Neuron (in vitro differentiated cells): Measurements from ENCODE around the gene EYA4.

Experiments used
- H2AFZ ChIP-seq: one replicate; pipeline ENCODE4 v1.6.1; 2013; ENCODE audit warnings: low read depth, mild to moderate bottlenecking, inconsistent platforms, low read length, moderate library complexity
- H3K27me3 ChIP-seq: one replicate; pipeline ENCODE4 v1.6.1; 2013; ENCODE audit warnings: low read length; ENCODE audit not compliant: insufficient read depth
- H3K36me3 ChIP-seq: one replicate; pipeline ENCODE4 v1.6.1; 2013; ENCODE audit warnings: low read length; ENCODE audit not compliant: insufficient read depth
- H3K4me1 ChIP-seq: one replicate; pipeline ENCODE4 v1.6.1; 2013; ENCODE audit warnings: low read length; ENCODE audit not compliant: insufficient read depth
- H3K4me3 ChIP-seq: 2 replicates; pipeline ENCODE4 v1.5.1; 2013; ENCODE audit warnings: mild to moderate bottlenecking, low read length, moderate library complexity
- H3K9me3 ChIP-seq: one replicate; pipeline ENCODE4 v1.6.1; 2013; ENCODE audit warnings: low read length

The EYA4 gene

GRCh38 chr6:133432021-133432989, 191.1 kb downstream of the EYA4 start:
- H2AFZ ChIP-seq = no peak overlapping the region
- H3K4me1 ChIP-seq = peaks cover 3% of the 10 kb centered on the region
- H3K36me3 ChIP-seq = no peaks in the 10 kb centered on the region
- no peaks in the 10 kb centered on the region for H3K9me3 ChIP-seq
- no peak overlapping the region for H3K4me3 ChIP-seq
- H3K27me3 ChIP-seq = no peaks in the 10 kb centered on the region

DNA sequence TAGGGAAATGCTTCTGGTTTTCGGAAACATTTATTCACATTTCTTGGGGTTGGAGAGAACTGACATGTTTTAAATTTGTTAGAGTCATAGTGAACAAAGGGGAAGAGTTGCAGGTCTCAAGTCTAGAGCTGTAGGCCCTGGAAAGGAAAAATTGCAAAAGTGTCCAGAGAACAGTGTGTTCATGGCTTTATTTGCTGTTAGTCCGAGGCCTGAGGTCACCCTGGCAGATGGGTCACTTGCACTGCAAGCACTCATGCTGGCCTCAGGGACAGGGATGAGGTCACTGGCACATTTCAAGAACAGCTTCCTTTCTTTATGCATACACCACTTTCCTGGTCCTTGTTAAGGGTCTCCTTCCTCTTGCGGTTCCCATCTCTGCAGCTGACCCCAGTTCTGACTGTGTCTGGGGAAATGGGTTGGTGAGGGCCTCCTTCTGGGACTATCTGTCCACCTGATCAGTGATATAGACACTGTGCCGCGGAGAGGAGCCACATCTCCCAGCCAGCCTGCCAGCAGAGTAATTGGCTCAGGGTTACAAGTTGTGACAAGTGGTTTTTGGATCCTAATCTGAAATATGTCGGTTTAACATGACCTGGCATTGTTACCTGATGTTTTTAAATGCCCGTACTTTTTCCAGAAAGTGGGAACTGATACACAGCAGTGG, 194.0 kb downstream of the EYA4 start:
- no peaks in the 10 kb centered on the region for H3K27me3 ChIP-seq
- peaks cover 3% of the 10 kb centered on the region for H3K4me1 ChIP-seq
- no peaks in the 10 kb centered on the region for H3K9me3 ChIP-seq
- H2AFZ ChIP-seq = no peak overlapping the region
- H3K4me3 ChIP-seq = no peak overlapping the region
- H3K36me3 ChIP-seq = no peaks in the 10 kb centered on the region

DNA sequence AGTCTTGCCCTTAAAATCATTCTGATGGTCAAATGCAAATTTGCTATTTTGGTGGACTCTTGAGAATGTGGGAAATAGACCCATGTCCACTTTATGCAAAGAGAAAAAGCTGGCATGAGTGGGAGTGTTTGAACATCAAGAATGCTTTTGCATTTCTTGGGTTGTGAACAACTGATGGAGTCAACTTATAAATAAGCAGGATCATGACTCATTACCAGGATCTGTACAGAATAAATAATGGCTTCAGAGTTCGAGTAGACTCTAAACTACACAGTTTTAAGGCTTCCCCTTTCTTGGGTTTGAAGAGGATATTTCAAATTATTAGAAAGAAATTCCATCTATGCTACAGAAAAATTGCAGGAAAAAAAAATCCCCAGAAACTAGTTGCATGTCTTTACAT, 195.5 kb downstream of the EYA4 start:
- Histone ChIP-seq H2AFZ (no peak overlapping the region), H3K36me3 (no peaks in the 10 kb centered on the region), H3K4me1 (peaks cover 3% of the 10 kb centered on the region), H3K4me3 (no peak overlapping the region), H3K27me3 (no peaks in the 10 kb centered on the region), H3K9me3 (no peaks in the 10 kb centered on the region)

DNA sequence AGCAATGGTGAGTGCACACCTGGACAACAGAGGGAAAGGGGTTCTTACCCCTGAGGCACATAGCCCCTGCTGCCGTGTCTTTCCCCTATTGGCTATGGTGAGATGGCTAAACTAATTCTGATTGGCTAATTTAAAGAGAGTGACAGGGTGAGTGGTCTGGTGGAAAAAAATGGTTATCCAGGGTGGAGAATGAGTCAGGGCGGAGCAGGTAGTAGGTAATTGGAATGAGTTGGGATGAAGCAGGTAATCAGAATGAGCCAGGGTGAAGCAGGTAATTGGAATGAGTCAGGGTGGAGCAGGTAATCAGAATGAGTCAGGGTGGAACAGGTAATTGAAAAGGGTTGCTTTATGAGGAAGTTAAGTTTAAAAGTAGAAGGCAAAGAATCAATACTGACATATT, 200.3 kb downstream of the EYA4 start:
- Histone ChIP-seq H3K36me3 (no peaks in the 10 kb centered on the region), H3K27me3 (no peaks in the 10 kb centered on the region), H3K4me1 (no peaks in the 10 kb centered on the region), H3K4me3 (no peak overlapping the region), H3K9me3 (no peaks in the 10 kb centered on the region), H2AFZ (no peak overlapping the region)

- Histone ChIP-seq H3K9me3 (no peaks in the 10 kb centered on the region), H3K36me3 (no peaks in the 10 kb centered on the region), H3K4me3 (no peak overlapping the region), H2AFZ (no peak overlapping the region), H3K4me1 (no peaks in the 10 kb centered on the region), H3K27me3 (no peaks in the 10 kb centered on the region)
Observed at GRCh38 chr6:133446789-133447188, 205.6 kb downstream of the EYA4 start.

DNA sequence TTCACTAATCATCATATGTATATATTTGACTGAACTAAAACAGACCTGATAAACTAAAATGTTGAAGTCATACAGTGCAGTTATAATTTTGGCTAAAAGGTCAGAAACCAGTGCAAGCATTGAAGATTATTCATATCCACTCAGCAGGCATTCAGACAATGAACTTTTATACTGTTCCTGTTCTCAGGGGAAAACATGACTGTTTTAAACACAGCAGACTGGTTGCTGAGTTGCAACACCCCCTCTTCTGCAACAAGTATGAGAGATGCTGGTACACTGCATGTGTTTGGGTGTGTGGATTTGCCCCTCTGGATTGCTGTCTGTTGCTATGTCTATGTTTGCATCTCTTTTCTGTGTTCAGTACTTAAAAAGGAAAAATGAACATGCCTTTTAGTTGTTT, 206.8 kb downstream of the EYA4 start:
- Histone ChIP-seq H3K9me3 (no peaks in the 10 kb centered on the region), H2AFZ (no peak overlapping the region), H3K4me3 (no peak overlapping the region), H3K27me3 (no peaks in the 10 kb centered on the region), H3K36me3 (no peaks in the 10 kb centered on the region), H3K4me1 (no peaks in the 10 kb centered on the region)

DNA sequence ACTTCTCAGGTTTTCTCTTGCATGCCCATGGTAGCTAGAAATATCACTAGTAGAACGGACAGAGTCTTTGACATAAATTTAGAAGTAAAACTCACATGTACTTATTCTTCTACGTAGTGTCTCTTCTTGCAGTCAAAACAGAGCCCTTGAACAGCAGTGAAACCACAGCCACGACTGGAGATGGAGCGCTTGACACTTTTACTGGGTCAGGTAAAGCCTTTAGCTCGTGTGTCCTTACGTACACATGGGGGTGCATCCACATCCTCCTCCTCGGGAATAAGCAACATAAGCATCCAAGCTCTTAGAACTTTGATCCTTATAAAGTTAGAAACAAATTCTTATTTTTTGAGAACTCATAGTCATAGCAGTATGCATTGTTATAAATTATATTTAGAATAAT, 215.3 kb downstream of the EYA4 start:
- H3K9me3 ChIP-seq = no peaks in the 10 kb centered on the region
- no peak overlapping the region for H3K4me3 ChIP-seq

GRCh38 chr6:133456944-133457343, 215.8 kb downstream of the EYA4 start:
- Histone ChIP-seq H2AFZ (no peak overlapping the region), H3K36me3 (no peaks in the 10 kb centered on the region), H3K4me3 (no peak overlapping the region), H3K27me3 (no peaks in the 10 kb centered on the region), H3K4me1 (no peaks in the 10 kb centered on the region), H3K9me3 (no peaks in the 10 kb centered on the region)

More for the DNA sequence above, 215.3 kb downstream of the EYA4 start:
- Histone ChIP-seq H3K27me3 (no peaks in the 10 kb centered on the region), H3K4me1 (no peaks in the 10 kb centered on the region), H2AFZ (no peak overlapping the region), H3K36me3 (no peaks in the 10 kb centered on the region)

DNA sequence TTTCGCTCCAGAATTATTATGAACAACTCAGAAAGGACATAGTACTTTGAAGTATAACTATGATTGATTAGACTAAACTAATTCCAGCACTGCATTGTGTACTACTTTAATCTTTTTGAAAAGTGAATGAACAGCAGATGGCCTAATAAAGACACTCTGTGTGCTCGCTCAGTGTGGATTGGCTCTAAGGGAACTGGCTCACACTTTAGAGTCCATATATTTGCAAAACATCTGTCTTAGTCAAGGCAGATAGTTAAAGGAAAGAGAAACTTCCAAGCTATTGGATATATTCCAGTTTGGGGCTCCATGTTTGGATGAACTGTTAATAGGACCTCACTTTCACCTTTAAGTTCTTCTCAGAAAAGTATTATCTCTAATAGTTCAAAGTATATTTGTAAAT, 218.9 kb downstream of the EYA4 start:
- no peak overlapping the region for H3K4me3 ChIP-seq
- H3K36me3 ChIP-seq = no peaks in the 10 kb centered on the region
- no peak overlapping the region for H2AFZ ChIP-seq
- H3K4me1 ChIP-seq = no peaks in the 10 kb centered on the region
- no peaks in the 10 kb centered on the region for H3K9me3 ChIP-seq
- no peaks in the 10 kb centered on the region for H3K27me3 ChIP-seq

- Histone ChIP-seq H3K4me1 (no peaks in the 10 kb centered on the region), H3K27me3 (no peaks in the 10 kb centered on the region), H2AFZ (no peak overlapping the region), H3K9me3 (no peaks in the 10 kb centered on the region), H3K4me3 (no peak overlapping the region), H3K36me3 (no peaks in the 10 kb centered on the region)
Observed at GRCh38 chr6:133463790-133464189, 222.6 kb downstream of the EYA4 start.

- H3K4me1 ChIP-seq = no peaks in the 10 kb centered on the region
Observed at GRCh38 chr6:133466680-133467079, 225.5 kb downstream of the EYA4 start.

GRCh38 chr6:133467231-133467981, 226.2 kb downstream of the EYA4 start:
- no peaks in the 10 kb centered on the region for H3K27me3 ChIP-seq
- H3K9me3 ChIP-seq = no peaks in the 10 kb centered on the region
- H3K36me3 ChIP-seq = no peaks in the 10 kb centered on the region
- no peak overlapping the region for H2AFZ ChIP-seq
- no peaks in the 10 kb centered on the region for H3K4me1 ChIP-seq
- H3K4me3 ChIP-seq = no peak overlapping the region

More at GRCh38 chr6:133466680-133467079, 225.5 kb downstream of the EYA4 start:
- Histone ChIP-seq H3K9me3 (no peaks in the 10 kb centered on the region), H2AFZ (no peak overlapping the region), H3K36me3 (no peaks in the 10 kb centered on the region), H3K4me3 (no peak overlapping the region), H3K27me3 (no peaks in the 10 kb centered on the region)

- Histone ChIP-seq H3K36me3 (no peaks in the 10 kb centered on the region), H3K4me1 (no peaks in the 10 kb centered on the region), H3K9me3 (no peaks in the 10 kb centered on the region), H2AFZ (no peak overlapping the region), H3K27me3 (no peaks in the 10 kb centered on the region), H3K4me3 (no peak overlapping the region)
Observed at GRCh38 chr6:133467982-133468380, 226.8 kb downstream of the EYA4 start.
